Sigmoid colon (tissue), 4 donors: ENCODE data around the gene DHX35.

ENCODE experiments used
- CTCF ChIP-seq, 4 experiments: fragments of 450-650 bp in 3 of 4; fragments of 200-600 bp in 1 of 4; IDR thresholded peaks; one replicate each; pipeline ENCODE4 v1.5.1; 2016 to 2019; ENCODE audit warnings: antibody characterized with exemption in 4 of 4, mild to moderate bottlenecking in 3 of 4, moderate library complexity in 2 of 4
- EP300 ChIP-seq, 4 donors: sonication (generic); formaldehyde crosslinking; IDR thresholded peaks; one replicate each; pipeline ENCODE4 v1.6.1; 2017; ENCODE audit warnings: antibody characterized with exemption in 4 of 4
- POLR2A ChIP-seq, 2 donors: fragments of 450-650 bp; IDR thresholded peaks; one replicate each; pipeline ENCODE4 v1.6.1; 2016; ENCODE audit warnings: antibody characterized with exemption in 2 of 2, mild to moderate bottlenecking in 2 of 2, moderate library complexity in 2 of 2
- POLR2AphosphoS5 ChIP-seq, 4 donors: sonication (generic); formaldehyde crosslinking; IDR thresholded peaks; one replicate each; pipeline ENCODE4 v1.6.1; 2017; ENCODE audit warnings: antibody characterized with exemption in 4 of 4

GRCh38 chr20:39042279-39043150 is 80.4 kb downstream of the DHX35 start:
- TF ChIP-seq CTCF (IDR thresholded peaks at IDR 0.05) (no peak), EP300 (IDR thresholded peaks at IDR 0.05) (no peak), POLR2A (IDR thresholded peaks at IDR 0.05) (no peak), POLR2AphosphoS5 (IDR thresholded peaks at IDR 0.05) (no peak)
